ENCODE results near the gene ITGB6. TPM values are rescaled to one million over a fixed set of nuclear protein-coding genes. Genes with fewer than 3 reads are reported as not detected.
"Not testable (repeated sequence)": the region's sequence is repeated elsewhere in the genome, so short reads cannot be mapped to it uniquely, and the experiment has no call there.

Gene ITGB6
- total RNA-seq, 4 donors from 2014 or later: 1.8 to 7.5 (median 6.6) TPM

DNA sequence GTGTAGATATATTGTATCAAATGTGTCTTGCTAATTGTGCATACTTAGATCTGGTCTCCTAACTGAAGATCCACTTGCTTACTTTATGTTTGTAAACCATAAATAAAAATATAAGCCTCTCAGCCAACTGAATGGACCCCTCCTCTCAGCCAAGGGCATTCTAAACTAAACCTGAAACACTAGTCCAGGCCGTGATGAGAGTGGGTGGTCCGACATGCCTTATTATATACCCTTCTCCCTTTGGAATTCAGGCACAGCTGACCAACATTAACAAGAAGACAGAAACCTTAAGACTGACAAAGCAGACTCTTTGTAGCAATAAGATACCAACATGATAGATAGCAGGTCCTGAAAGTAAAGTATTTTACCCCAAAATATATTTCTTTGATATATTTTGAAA, 73.3 kb downstream of the ITGB6 start:
- no peak overlapping the region for H3K4me3 ChIP-seq (ENCODE audit: low read depth, poor library complexity, severe bottlenecking)
- intact Hi-C loops (cut with DNase I; ENCODE audit: low total_unique reads): no loop called here
- no peak for DNase-seq (ENCODE audit: low spot score in 2 of 2)
- no peak for TF ChIP-seq POLR2A (IDR thresholded peaks at IDR 0.05)
- TF ChIP-seq, protein P1, sequence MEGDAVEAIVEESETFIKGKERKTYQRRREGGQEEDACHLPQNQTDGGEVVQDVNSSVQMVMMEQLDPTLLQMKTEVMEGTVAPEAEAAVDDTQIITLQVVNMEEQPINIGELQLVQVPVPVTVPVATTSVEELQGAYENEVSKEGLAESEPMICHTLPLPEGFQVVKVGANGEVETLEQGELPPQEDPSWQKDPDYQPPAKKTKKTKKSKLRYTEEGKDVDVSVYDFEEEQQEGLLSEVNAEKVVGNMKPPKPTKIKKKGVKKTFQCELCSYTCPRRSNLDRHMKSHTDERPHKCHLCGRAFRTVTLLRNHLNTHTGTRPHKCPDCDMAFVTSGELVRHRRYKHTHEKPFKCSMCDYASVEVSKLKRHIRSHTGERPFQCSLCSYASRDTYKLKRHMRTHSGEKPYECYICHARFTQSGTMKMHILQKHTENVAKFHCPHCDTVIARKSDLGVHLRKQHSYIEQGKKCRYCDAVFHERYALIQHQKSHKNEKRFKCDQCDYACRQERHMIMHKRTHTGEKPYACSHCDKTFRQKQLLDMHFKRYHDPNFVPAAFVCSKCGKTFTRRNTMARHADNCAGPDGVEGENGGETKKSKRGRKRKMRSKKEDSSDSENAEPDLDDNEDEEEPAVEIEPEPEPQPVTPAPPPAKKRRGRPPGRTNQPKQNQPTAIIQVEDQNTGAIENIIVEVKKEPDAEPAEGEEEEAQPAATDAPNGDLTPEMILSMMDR (IDR thresholded peaks at IDR 0.05): no peak
- 79 to 91% methylated on average over 2 of the region's 2 CpGs for WGBS, 2 donors

DNA sequence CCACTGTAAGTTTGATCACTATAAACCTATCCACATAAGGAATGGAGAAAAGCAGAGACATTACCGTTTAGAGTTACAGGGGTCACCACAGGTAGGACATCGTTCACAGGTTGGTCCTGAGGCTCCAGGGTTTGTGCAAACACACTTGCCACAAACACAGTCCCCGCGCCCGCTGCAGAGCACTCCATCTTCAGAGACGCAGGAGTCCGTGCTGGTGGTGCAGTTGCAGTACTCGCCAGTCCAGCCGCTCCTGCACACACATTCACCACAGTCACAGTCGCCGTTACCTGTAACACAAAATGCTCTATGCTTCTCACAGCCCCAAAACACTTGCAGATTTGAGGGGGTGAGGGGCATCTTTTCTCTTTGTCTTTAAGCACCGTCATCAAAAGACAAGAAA, 73.8 kb downstream of the ITGB6 start:
- intact Hi-C loops (cut with DNase I; ENCODE audit: low total_unique reads): no loop called here
- no peak for TF ChIP-seq POLR2A (IDR thresholded peaks at IDR 0.05)
- TF ChIP-seq, protein P1 (IDR thresholded peaks at IDR 0.05): no peak
- no peak for DNase-seq (ENCODE audit: low spot score in 2 of 2)
- H3K4me3 ChIP-seq (ENCODE audit: low read depth, poor library complexity, severe bottlenecking): no peak overlapping the region
- WGBS, 2 donors: 90 to 92% methylated on average over 12 of the region's 12 CpGs

DNA sequence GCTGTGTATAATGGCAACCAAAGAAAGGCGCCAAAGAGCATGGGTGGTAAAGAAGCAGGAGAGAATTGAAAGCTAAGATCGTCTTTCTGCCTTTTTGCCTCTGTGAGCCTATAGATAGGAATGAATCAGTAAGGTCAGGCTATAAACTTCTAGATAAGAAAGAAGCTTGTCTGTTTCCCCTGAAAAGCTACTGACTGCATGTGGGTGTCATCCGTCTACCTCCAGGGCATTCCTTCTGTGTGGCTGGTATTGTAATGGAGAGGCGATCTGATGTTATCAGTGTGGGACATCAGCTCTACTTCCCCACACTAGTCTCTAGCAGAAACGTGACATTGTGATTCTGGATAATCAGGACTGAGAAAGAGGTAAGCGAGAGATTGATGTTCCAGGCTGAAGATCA, 74.2 kb downstream of the ITGB6 start:
- TF ChIP-seq POLR2A (IDR thresholded peaks at IDR 0.05): no peak
- TF ChIP-seq, protein P1 (IDR thresholded peaks at IDR 0.05): no peak
- H3K4me3 ChIP-seq (ENCODE audit: low read depth, poor library complexity, severe bottlenecking): no peak overlapping the region
- WGBS, 2 donors: 74 to 78% methylated on average over 6 of the region's 6 CpGs
- intact Hi-C loops (cut with DNase I; ENCODE audit: low total_unique reads): no loop called here
- no peak for DNase-seq (ENCODE audit: low spot score in 2 of 2)

DNA sequence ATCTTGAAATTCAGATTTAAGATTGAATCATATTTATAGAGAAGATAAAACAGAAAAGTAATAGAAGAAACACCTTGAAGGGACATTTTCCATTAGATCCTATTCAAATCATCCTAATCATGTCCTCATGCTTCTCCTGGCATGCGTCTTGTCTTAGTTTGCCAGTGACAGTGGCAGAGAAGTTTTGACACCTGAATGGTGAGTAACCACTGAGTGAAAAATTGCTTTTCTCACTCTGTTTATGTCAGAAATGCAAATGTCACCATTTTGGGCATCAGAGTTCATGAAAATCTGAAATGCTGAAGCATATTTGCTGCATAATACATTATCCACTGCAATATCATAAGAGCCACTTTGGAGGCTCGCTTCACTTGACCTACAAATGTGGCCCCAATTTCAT, 74.7 kb downstream of the ITGB6 start:
- no peak for TF ChIP-seq POLR2A (IDR thresholded peaks at IDR 0.05)
- TF ChIP-seq, protein P1 (IDR thresholded peaks at IDR 0.05): no peak
- 95 to 96% methylated on average over 2 of the region's 2 CpGs for WGBS, 2 donors
- intact Hi-C loops (cut with DNase I; ENCODE audit: low total_unique reads): no loop called here
- H3K4me3 ChIP-seq (ENCODE audit: low read depth, poor library complexity, severe bottlenecking): no peak overlapping the region
- no peak for DNase-seq (ENCODE audit: low spot score in 2 of 2)

DNA sequence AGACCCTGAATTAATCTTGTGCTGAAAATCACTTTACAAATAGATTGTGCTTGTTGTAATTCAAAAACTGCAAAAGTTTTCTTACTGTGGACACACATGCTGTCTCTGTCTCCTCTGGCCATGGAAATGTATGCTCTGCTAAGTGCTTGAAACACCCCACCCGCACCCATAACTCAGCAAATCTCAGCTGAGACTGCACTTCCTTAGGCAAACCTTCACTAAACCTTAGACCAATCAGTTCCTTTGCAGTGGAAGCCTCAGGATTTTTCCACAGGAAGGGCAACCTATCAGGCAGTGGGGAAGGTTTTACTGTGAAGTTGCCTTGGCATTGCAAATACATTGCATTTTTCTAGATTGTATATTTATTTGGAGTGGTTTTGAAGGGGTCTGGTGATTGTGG, 75.5 kb downstream of the ITGB6 start:
- 71 to 92% methylated on average over 1 of the region's 1 CpG for WGBS, 2 donors
- no peak overlapping the region for H3K4me3 ChIP-seq (ENCODE audit: low read depth, poor library complexity, severe bottlenecking)
- DNase-seq (ENCODE audit: low spot score in 2 of 2): no peak
- intact Hi-C loops (cut with DNase I; ENCODE audit: low total_unique reads): no loop called here
- no peak for TF ChIP-seq POLR2A (IDR thresholded peaks at IDR 0.05)
- TF ChIP-seq, protein P1 (IDR thresholded peaks at IDR 0.05): no peak

DNA sequence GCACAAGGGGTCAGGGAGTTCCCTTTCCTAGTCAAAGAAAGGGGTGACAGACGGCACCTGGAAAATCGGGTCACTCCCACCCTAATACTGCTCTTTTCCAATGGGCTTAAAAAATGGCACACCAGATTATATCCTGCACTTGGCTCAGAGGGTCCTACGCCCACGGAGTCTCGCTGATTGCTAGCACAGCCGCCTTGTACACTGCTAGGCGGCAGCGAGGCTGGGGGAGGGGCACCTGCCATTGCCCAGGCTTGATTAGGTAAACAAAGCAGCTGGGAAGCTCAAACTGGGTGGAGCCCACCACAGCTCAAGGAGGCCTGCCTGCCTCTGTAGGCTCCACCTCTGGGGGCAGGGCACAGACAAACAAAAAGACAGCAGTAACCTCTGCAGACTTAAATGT, 85.4 kb downstream of the ITGB6 start:
- 67 to 91% methylated on average over 7 to 8 of the region's 8 CpGs for WGBS, 2 donors
- intact Hi-C loops (cut with DNase I; ENCODE audit: low total_unique reads); DNase-seq (ENCODE audit: low spot score in 2 of 2); H3K4me3 ChIP-seq (ENCODE audit: low read depth, poor library complexity, severe bottlenecking): not testable (repeated sequence)
